HG02943 (cell line): Measurements from ENCODE around the gene ANO9.
"Not testable (repeated sequence)": the region's sequence is repeated elsewhere in the genome, so short reads cannot be mapped to it uniquely, and the experiment has no call there.

Source experiments
- ATAC-seq: cut with Tn5 transposase; IDR thresholded peaks from one replicate; pipeline ENCODE4 v1.9.1; 2021; ENCODE audit warnings: mild to moderate bottlenecking, low read depth, moderate library complexity; ENCODE audit not compliant: unreplicated experiment

The ANO9 gene

GRCh38 chr11:405323-405953, 36.4 kb downstream of the ANO9 start:
- no peak for ATAC-seq

GRCh38 chr11:404551-405264, 37.1 kb downstream of the ANO9 start:
- no peak for ATAC-seq

- ATAC-seq, result no peak
These were observed 37.9 kb downstream of the ANO9 start for GRCh38 chr11:403761-404431.

DNA sequence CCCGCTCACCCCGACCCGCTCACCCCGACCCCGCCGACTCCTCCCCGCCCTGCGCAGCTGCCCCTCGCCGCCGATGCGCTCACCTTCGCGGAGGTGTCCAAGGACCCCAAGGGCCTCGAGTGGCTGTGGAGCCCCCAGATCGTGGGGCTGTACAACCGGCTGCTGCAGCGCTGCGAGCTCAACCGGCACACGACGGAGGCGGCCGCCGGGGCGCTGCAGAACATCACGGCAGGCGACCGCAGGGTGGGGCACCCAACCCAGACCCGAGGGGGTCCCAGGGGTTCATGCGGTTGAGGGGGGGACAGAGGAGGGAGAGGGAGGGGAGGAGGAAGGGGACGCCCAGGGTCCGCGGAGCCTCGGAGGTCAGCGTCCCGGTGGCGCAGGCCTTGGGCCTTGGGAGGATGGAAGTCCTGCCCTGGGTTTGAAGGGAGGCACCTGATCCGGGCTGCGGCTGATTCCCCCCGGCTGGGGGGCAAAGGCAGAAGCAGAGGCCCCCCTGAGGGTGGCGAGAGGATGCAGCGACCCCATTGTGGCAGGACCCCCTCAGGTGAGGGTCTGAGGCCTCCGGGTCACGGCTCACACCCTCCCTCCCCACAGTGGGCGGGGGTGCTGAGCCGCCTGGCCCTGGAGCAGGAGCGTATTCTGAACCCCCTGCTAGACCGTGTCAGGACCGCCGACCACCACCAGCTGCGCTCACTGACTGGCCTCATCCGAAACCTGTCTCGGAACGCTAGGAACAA, 38.6 kb downstream of the ANO9 start:
- ATAC-seq, result no peak

- not testable (repeated sequence) for ATAC-seq
These were observed 40.6 kb downstream of the ANO9 start for GRCh38 chr11:401196-401595.

DNA sequence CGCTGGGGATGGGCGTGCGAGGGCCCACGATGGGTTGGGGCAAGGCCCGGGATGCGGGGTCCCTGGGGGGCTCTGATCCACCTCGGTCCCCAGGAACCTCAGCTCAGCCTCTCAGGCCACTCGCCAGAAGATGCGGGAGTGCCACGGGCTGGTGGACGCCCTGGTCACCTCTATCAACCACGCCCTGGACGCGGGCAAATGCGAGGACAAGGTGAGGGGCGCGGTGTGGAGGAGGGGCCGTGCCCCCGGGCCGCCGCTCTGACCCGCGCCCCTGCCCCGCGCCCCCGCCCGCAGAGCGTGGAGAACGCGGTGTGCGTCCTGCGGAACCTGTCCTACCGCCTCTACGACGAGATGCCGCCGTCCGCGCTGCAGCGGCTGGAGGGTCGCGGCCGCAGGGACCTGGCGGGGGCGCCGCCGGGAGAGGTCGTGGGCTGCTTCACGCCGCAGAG, 41.5 kb downstream of the ANO9 start:
- ATAC-seq, result no peak

- no peak for ATAC-seq
These were observed 42.0 kb downstream of the ANO9 start for GRCh38 chr11:399731-400211.

- no peak for ATAC-seq
These were observed 43.0 kb downstream of the ANO9 start for GRCh38 chr11:398826-399225.

GRCh38 chr11:396948-397548, 44.8 kb downstream of the ANO9 start:
- peak; percentile 59 for ATAC-seq

- no peak for ATAC-seq
These were observed 45.3 kb downstream of the ANO9 start for GRCh38 chr11:396511-396947.

DNA sequence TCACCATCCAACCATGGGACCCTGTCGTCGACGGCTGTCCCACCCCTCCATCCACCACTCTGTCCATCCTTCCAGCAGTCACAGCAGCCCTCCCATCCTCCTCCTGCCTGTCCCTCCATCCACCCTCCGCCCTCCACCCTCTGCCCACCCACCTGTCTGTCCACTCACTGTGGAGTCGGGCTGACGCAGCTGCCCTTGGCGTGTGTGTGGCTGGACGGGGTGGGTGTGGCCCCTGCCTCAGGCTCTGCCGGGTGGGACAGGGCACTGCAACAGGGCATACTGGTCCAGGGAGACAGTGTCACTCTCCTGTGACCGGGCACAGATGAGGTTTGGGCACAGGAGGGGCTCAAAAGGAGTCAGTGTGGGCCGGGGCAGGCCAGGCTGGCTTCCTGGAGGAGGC, 45.9 kb downstream of the ANO9 start:
- ATAC-seq, result no peak

GRCh38 chr11:394858-395655, 46.8 kb downstream of the ANO9 start:
- ATAC-seq, result no peak

DNA sequence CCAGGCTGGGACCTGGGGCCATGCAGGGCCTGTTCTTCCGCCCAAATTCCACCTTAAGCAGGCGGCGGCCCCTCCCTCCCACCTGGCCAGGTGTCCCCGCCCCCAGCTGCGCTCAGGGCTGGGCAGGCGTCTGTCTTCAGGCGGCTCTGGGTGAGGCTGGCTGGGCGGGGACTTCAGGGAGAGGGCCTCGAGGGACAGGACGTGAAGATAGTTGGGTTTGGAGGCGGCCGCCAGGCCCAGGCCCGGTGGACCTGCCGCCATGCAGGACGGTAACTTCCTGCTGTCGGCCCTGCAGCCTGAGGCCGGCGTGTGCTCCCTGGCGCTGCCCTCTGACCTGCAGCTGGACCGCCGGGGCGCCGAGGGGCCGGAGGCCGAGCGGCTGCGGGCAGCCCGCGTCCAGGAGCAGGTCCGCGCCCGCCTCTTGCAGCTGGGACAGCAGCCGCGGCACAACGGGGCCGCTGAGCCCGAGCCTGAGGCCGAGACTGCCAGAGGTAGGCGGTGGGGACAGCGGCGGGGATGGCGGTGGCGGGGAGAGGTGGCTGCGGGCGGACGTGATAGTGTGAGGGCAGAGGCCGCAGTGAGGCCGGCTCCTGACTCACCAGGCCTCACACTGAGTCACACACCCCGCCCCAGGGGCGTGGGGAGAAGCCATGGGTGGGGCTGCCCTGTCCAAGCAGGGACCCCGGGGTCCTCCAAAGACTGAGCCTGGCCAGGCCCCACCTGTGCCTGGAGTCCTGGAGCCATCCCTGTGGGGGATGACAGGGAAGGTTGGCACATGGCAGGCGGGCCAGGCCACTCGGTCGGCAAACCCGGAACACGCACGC, 47.6 kb downstream of the ANO9 start, which contains the start of gene PKP3:
Gene PKP3, plus strand, starts transcription at position 176 of the 824 bp plus-strand sequence. Its CDS starts 84 bp downstream, at position 260.
- ATAC-seq, result no peak

GRCh38 chr11:393219-394033, 48.4 kb downstream of the ANO9 start:
- no peak for ATAC-seq

- ATAC-seq, result no peak
These were observed 49.6 kb downstream of the ANO9 start for GRCh38 chr11:392102-392777.

GRCh38 chr11:391117-392017, 50.4 kb downstream of the ANO9 start:
- no peak for ATAC-seq
